Measurements from ENCODE around the gene PPP6R2. TPM values are rescaled to one million over a fixed set of nuclear protein-coding genes. Genes with fewer than 3 reads are reported as not detected.

PPP6R2 gene
- total RNA-seq, 1 experiment from 2014 or later, result 61.3 TPM

GRCh38 chr22:50481045-50481439, 137.9 kb downstream of the PPP6R2 start:
- Histone ChIP-seq H3K4me2 (ENCODE audit: low read length) (peak overlapping the region; percentile 94), H4K20me1 (ENCODE audit: insufficient read depth) (no peaks in the 10 kb centered on the region), H3K9me3 (ENCODE audit: control insufficient read depth in 1 of 2, insufficient read depth in 1 of 2, low read depth in 1 of 2, low read length in 2 of 2) (no peaks in the 10 kb centered on the region), H3K36me3 (ENCODE audit: control insufficient read depth in 1 of 2, insufficient read depth in 2 of 2, low read length in 2 of 2) (no peaks in the 10 kb centered on the region), H3K27me3 (ENCODE audit: insufficient read depth, low read length) (no peaks in the 10 kb centered on the region), H2AFZ (ENCODE audit: low read depth, low read length, poor library complexity, severe bottlenecking) (no peak overlapping the region), H3K4me3 (replicated peaks in 1 of 2; ENCODE audit: low read depth in 1 of 2, low read length in 2 of 2) (peak overlapping the region; percentile 71 to 76), H3K9me2 (ENCODE audit: insufficient read depth) (no peaks in the 10 kb centered on the region), H3K9ac (ENCODE audit: low read length) (no peak overlapping the region), H3K27ac (ENCODE audit: low read depth, low read length) (peak overlapping the region; percentile 35; the same call in 1 of the 2 replicates), H3K79me2 (ENCODE audit: insufficient read depth, low read length) (no peaks in the 10 kb centered on the region), H3K4me1 (ENCODE audit: control insufficient read depth in 1 of 2, insufficient read depth in 2 of 2, low read length in 2 of 2) (peaks cover 8 to 32% of the 10 kb centered on the region in 2 experiments; a peak in 3 of 4 replicates)
- POLR2A ChIA-PET, result no interaction called here
- CTCF ChIA-PET, result no interaction called here
- RAD21 ChIA-PET (ENCODE audit: low non-redundant PET in 1 of 2, low total read pairs in 2 of 2, uncharacterized antibody in 2 of 2, unreplicated experiment in 2 of 2), result no interaction called here
- DNase-seq (ENCODE audit: low read depth, low spot score) (no peak), ATAC-seq (no peak)
- no TSS peak for BruUV-seq (replicated peaks)
- intact Hi-C loops (cut with micrococcal nuclease), result no loop called here
- TF ChIP-seq ELF1 (IDR thresholded peaks at IDR 0.05; ENCODE audit: borderline replicate concordance, low read depth), result no peak
- TF ChIP-seq, protein P1, sequence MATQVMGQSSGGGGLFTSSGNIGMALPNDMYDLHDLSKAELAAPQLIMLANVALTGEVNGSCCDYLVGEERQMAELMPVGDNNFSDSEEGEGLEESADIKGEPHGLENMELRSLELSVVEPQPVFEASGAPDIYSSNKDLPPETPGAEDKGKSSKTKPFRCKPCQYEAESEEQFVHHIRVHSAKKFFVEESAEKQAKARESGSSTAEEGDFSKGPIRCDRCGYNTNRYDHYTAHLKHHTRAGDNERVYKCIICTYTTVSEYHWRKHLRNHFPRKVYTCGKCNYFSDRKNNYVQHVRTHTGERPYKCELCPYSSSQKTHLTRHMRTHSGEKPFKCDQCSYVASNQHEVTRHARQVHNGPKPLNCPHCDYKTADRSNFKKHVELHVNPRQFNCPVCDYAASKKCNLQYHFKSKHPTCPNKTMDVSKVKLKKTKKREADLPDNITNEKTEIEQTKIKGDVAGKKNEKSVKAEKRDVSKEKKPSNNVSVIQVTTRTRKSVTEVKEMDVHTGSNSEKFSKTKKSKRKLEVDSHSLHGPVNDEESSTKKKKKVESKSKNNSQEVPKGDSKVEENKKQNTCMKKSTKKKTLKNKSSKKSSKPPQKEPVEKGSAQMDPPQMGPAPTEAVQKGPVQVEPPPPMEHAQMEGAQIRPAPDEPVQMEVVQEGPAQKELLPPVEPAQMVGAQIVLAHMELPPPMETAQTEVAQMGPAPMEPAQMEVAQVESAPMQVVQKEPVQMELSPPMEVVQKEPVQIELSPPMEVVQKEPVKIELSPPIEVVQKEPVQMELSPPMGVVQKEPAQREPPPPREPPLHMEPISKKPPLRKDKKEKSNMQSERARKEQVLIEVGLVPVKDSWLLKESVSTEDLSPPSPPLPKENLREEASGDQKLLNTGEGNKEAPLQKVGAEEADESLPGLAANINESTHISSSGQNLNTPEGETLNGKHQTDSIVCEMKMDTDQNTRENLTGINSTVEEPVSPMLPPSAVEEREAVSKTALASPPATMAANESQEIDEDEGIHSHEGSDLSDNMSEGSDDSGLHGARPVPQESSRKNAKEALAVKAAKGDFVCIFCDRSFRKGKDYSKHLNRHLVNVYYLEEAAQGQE (IDR thresholded peaks at IDR 0.05; ENCODE audit: low read depth), result no peak
- no peak for TF ChIP-seq RAD21 (IDR thresholded peaks at IDR 0.05; ENCODE audit: low read depth)
- TF ChIP-seq EZH2 (IDR thresholded peaks at IDR 0.05), result no peak
- no peak for TF ChIP-seq SRF (IDR thresholded peaks at IDR 0.05; ENCODE audit: low read depth)
- no peak for TF ChIP-seq POLR2AphosphoS5 (IDR thresholded peaks at IDR 0.05; ENCODE audit: low read depth, low read length)
- no peak for TF ChIP-seq CBX3 (IDR thresholded peaks at IDR 0.05; ENCODE audit: low read depth)
- no peak for TF ChIP-seq YY1 (IDR thresholded peaks at IDR 0.05; ENCODE audit: extremely low read depth, insufficient replicate concordance, low read depth, low read length)
- no peak for TF ChIP-seq EZH2phosphoT487 (IDR thresholded peaks at IDR 0.05; ENCODE audit: borderline replicate concordance)
